ENCODE data around the gene VGLL4. TPM values are rescaled to one million over a fixed set of nuclear protein-coding genes. Genes with fewer than 3 reads are reported as not detected.
A peak's percentile ranks its signal among the peaks of the same experiment; 100 is the strongest.

VGLL4 gene
- polyA plus RNA-seq, 3 donors: 8.5 to 13.2 (median 10.0) TPM

DNA sequence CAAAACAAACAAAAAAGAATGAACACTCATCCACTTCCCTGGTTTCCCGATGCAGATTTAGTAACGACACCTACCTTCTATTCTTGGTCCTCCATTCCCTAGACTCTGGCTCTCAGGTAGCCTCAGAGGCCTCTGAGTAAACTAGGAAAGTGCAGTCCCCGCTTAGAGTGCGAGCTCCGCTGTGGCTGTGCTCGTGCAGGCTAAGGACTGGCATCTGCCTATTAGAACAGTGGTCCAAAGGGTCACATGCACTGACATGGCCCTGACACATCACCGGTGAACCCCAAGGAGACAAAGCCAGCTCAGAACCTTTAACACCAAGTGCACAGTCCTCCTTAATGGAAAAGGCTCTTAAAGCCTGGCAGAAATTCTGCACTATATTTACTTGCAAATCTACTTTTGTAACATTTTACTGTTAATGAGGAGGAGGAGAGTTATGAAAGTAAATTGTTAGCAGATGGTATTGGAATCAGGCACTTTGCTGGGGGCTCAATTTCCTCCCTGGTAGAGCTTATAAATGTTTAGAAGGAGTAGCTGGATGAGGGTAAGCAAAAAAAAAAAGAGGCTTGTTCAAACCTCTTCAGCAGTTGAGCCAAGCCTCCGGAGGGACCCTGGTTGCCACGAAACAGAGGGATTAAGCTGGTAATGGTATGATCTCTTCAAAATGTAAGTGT lies 31.1 kb downstream of the VGLL4 start:
- WGBS (ENCODE audit: insufficient coverage): 98% methylated on average over 7 of the region's 9 CpGs
- H3K27ac Mint-ChIP-seq: no peak overlapping the region

DNA sequence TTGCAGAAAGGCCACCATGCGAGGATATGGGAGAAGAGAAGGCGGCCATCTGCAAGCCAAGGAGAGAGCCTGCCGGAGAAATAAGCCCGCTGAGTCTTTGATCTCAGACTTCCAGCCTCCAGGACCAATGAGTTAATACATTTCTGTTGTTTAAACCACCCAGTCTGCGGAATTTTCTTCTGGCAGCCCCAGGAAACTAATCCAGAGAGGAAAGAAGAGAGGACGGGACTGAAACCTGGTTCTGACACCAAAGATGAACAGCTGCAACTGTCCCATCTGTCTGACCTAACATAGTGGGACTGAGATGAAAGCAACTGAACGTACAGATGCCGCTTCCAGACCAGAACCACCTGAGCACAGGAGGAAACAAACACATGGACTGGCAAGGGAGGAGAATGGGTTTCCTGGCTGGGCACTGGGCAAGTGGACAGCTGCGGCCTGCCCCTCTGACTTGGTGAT lies 32.3 kb downstream of the VGLL4 start:
- H3K27ac ChIP-seq (ENCODE audit: low read depth in 1 of 2, low read length in 2 of 2): no peak overlapping the region
- peaks cover 9 to 26% of the 10 kb centered on the region in 2 donors for H3K36me3 Mint-ChIP-seq
- no peak for DNase-seq
- H3K79me2 ChIP-seq (ENCODE audit: insufficient read depth, low read length): peaks cover 97% of the 10 kb centered on the region
- H3K27me3 Mint-ChIP-seq (ENCODE audit: low read depth in 3 of 3): no peaks in the 10 kb centered on the region
- H3K4me1 Mint-ChIP-seq: peaks cover 19% of the 10 kb centered on the region
- peak overlapping the region in 1 of 7 donors; percentile 62 for H3K27ac Mint-ChIP-seq
- H2AFZ ChIP-seq (ENCODE audit: insufficient read depth, low read depth, low read length, poor library complexity, severe bottlenecking): no peak overlapping the region
- intact Hi-C loops (cut with micrococcal nuclease): no loop called here
- peaks cover under 1 to 7% of the 10 kb centered on the region in 2 donors for H3K36me3 ChIP-seq (replicated peaks in 1 of 2; ENCODE audit: control insufficient read depth in 1 of 2, insufficient read depth in 2 of 2, low read length in 2 of 2)
- H3K9me3 ChIP-seq (replicated peaks in 1 of 2; ENCODE audit: control insufficient read depth in 1 of 2, insufficient read depth in 1 of 2, low read length in 2 of 2): no peaks in the 10 kb centered on the region
- 98% methylated on average over 6 of the region's 9 CpGs for WGBS (ENCODE audit: insufficient coverage)
- no peak overlapping the region for H3K4me3 Mint-ChIP-seq
- H3K4me3 ChIP-seq (replicated peaks in 1 of 3; ENCODE audit: low read depth in 2 of 3, low read length in 3 of 3): no peak overlapping the region
- no peaks in the 10 kb centered on the region for H3K4me1 ChIP-seq (ENCODE audit: control insufficient read depth in 1 of 2, insufficient read depth in 2 of 2, low read length in 2 of 2)
- H4K20me1 ChIP-seq (ENCODE audit: insufficient read depth, low read length): peaks cover 91% of the 10 kb centered on the region
- no peaks in the 10 kb centered on the region for H3K27me3 ChIP-seq (ENCODE audit: control insufficient read depth in 2 of 2, insufficient read depth in 2 of 2, low read length in 2 of 2)
- no peak overlapping the region for H3K9ac ChIP-seq (ENCODE audit: insufficient read depth, low read length, poor library complexity, severe bottlenecking)
- H3K9me3 Mint-ChIP-seq: peaks cover 0 to 2% (median 0%) of the 10 kb centered on the region in 7 donors
- H3K4me2 ChIP-seq (replicated peaks; ENCODE audit: extremely low read depth, low read length, poor library complexity, severe bottlenecking): no peak overlapping the region
- TF ChIP-seq, protein P1, sequence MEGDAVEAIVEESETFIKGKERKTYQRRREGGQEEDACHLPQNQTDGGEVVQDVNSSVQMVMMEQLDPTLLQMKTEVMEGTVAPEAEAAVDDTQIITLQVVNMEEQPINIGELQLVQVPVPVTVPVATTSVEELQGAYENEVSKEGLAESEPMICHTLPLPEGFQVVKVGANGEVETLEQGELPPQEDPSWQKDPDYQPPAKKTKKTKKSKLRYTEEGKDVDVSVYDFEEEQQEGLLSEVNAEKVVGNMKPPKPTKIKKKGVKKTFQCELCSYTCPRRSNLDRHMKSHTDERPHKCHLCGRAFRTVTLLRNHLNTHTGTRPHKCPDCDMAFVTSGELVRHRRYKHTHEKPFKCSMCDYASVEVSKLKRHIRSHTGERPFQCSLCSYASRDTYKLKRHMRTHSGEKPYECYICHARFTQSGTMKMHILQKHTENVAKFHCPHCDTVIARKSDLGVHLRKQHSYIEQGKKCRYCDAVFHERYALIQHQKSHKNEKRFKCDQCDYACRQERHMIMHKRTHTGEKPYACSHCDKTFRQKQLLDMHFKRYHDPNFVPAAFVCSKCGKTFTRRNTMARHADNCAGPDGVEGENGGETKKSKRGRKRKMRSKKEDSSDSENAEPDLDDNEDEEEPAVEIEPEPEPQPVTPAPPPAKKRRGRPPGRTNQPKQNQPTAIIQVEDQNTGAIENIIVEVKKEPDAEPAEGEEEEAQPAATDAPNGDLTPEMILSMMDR (IDR thresholded peaks at IDR 0.05): no peak

More for the DNA sequence above, 31.1 kb downstream of the VGLL4 start:
- H3K27me3 ChIP-seq (ENCODE audit: control insufficient read depth in 2 of 2, insufficient read depth in 2 of 2, low read length in 2 of 2): no peaks in the 10 kb centered on the region
- no peak overlapping the region for H3K4me3 ChIP-seq (replicated peaks in 1 of 3; ENCODE audit: low read depth in 2 of 3, low read length in 3 of 3)
- peaks cover 96% of the 10 kb centered on the region for H3K79me2 ChIP-seq (ENCODE audit: insufficient read depth, low read length)
- no peaks in the 10 kb centered on the region for H3K9me3 ChIP-seq (replicated peaks in 1 of 2; ENCODE audit: control insufficient read depth in 1 of 2, insufficient read depth in 1 of 2, low read length in 2 of 2)
- peaks cover 2 to 21% of the 10 kb centered on the region in 2 donors for H3K36me3 Mint-ChIP-seq
- no peaks in the 10 kb centered on the region for H3K4me1 ChIP-seq (ENCODE audit: control insufficient read depth in 1 of 2, insufficient read depth in 2 of 2, low read length in 2 of 2)
- H3K4me2 ChIP-seq (replicated peaks; ENCODE audit: extremely low read depth, low read length, poor library complexity, severe bottlenecking): no peak overlapping the region
- peaks cover 92% of the 10 kb centered on the region for H4K20me1 ChIP-seq (ENCODE audit: insufficient read depth, low read length)
- intact Hi-C loops (cut with micrococcal nuclease): no loop called here
- H3K36me3 ChIP-seq (replicated peaks in 1 of 2; ENCODE audit: control insufficient read depth in 1 of 2, insufficient read depth in 2 of 2, low read length in 2 of 2): peaks cover 0 to 5% of the 10 kb centered on the region in 2 donors
- TF ChIP-seq, protein P1 (IDR thresholded peaks at IDR 0.05): no peak
- no peak overlapping the region for H3K27ac ChIP-seq (ENCODE audit: low read depth in 1 of 2, low read length in 2 of 2)
- H3K4me1 Mint-ChIP-seq: peaks cover 17% of the 10 kb centered on the region
- no peak overlapping the region for H3K9ac ChIP-seq (ENCODE audit: insufficient read depth, low read length, poor library complexity, severe bottlenecking)
- no peaks in the 10 kb centered on the region for H3K9me3 Mint-ChIP-seq
- no peak overlapping the region for H2AFZ ChIP-seq (ENCODE audit: insufficient read depth, low read depth, low read length, poor library complexity, severe bottlenecking)
- no peak for DNase-seq
- H3K4me3 Mint-ChIP-seq: no peak overlapping the region
- no peaks in the 10 kb centered on the region for H3K27me3 Mint-ChIP-seq (ENCODE audit: low read depth in 3 of 3)
